Esophagus muscularis mucosa (tissue), 4 donors: ENCODE measurements around the gene FADS3.

Experiments
- CTCF ChIP-seq, 3 experiments: fragments of 200-600 bp in 2 of 3; fragments of 450-650 bp in 1 of 3; sonication (generic) in 2 of 3; IDR thresholded peaks; one replicate each; pipeline ENCODE4 v1.5.1; 2017 to 2019; ENCODE audit warnings: antibody characterized with exemption in 3 of 3, mild to moderate bottlenecking in 2 of 3, moderate library complexity in 1 of 3
- EP300 ChIP-seq: sonication (generic); formaldehyde crosslinking; IDR thresholded peaks from one replicate; pipeline ENCODE4 v1.6.1; 2017; ENCODE audit warnings: antibody characterized with exemption
- POLR2AphosphoS5 ChIP-seq, 2 donors: sonication (generic); formaldehyde crosslinking; IDR thresholded peaks; one replicate each; pipeline ENCODE4 v1.6.1; 2017; ENCODE audit warnings: antibody characterized with exemption in 2 of 2

- TF ChIP-seq CTCF (IDR thresholded peaks at IDR 0.05) (no peak), POLR2AphosphoS5 (IDR thresholded peaks at IDR 0.05) (peak in 1 of 2 donors; percentile 25), EP300 (no peak)
Measured at GRCh38 chr11:61890529-61891330, 615 bp downstream of the FADS3 start.
